ENCODE measurements around the gene ZBTB32.

GRCh38 chr19:35661995-35662340 lies 42.4 kb upstream of the ZBTB32 start:
- TF ChIP-seq CTCF (IDR thresholded peaks at IDR 0.05) (no peak), POLR2A (IDR thresholded peaks at IDR 0.05) (no peak), POLR2AphosphoS5 (IDR thresholded peaks at IDR 0.05) (no peak)

Data from upper lobe of left lung (tissue), 4 donors.